Peyer's patch (tissue), 4 donors: Measurements from ENCODE around the gene MIOX. TPM values are rescaled to one million over a fixed set of nuclear protein-coding genes. Genes with fewer than 3 reads are reported as not detected.

Source experiments
- DNase-seq, 3 donors: peaks; one replicate each; pipeline ENCODE4 v3.0.0-alpha.2; 2017 to 2019
- H3K27ac ChIP-seq, 4 donors: fragments of 200-600 bp; sonication (generic); one replicate each; pipeline ENCODE4 v1.5.1; 2016 to 2019
- H3K27me3 ChIP-seq, 2 donors: fragments of 200-600 bp; sonication (generic); one replicate each; pipeline ENCODE4 v1.5.1; 2019
- H3K36me3 ChIP-seq, 3 donors: fragments of 200-600 bp; sonication (generic); one replicate each; pipeline ENCODE4 v1.5.1; 2016 to 2019
- H3K4me1 ChIP-seq, 4 donors: fragments of 200-600 bp; sonication (generic); one replicate each; pipeline ENCODE4 v1.5.1; 2016 to 2019
- H3K4me3 ChIP-seq, 4 donors: fragments of 200-600 bp; sonication (generic); 1 replicate in 3 of 4; 2 replicates in 1 of 4; pipeline ENCODE4 v1.5.1; 2016 to 2019; ENCODE audit warnings: mild to moderate bottlenecking in 1 of 4
- H3K9me3 ChIP-seq, 4 donors: fragments of 200-600 bp; sonication (generic); one replicate each; pipeline ENCODE4 v1.5.1; 2016 to 2019; ENCODE audit warnings: mild to moderate bottlenecking in 1 of 4
- POLR2A ChIP-seq, 2 donors: fragments of 450-650 bp; IDR thresholded peaks; one replicate each; pipeline ENCODE4 v1.5.1; 2017; ENCODE audit warnings: antibody characterized with exemption in 2 of 2, mild to moderate bottlenecking in 2 of 2, moderate library complexity in 2 of 2
- total RNA-seq, 4 donors: library from RNA; depleted of rRNA; stranded (reverse); fragments of >200 nt; gene quantifications; one replicate each; pipeline ENCODE4 v1.1.0, GENCODE V29; 2016
- TF ChIP-seq, protein P1 (sequence below), 6 experiments: fragments of 450-650 bp in 4 of 6; fragments of 200-600 bp in 2 of 6; sonication (generic) in 1 of 6; IDR thresholded peaks; one replicate each; pipeline ENCODE4 v1.5.1; 2017 to 2019; ENCODE audit warnings: antibody characterized with exemption in 6 of 6, mild to moderate bottlenecking in 3 of 6, moderate library complexity in 1 of 6

Gene MIOX
- total RNA-seq, 4 donors from 2014 or later = not detected

DNA sequence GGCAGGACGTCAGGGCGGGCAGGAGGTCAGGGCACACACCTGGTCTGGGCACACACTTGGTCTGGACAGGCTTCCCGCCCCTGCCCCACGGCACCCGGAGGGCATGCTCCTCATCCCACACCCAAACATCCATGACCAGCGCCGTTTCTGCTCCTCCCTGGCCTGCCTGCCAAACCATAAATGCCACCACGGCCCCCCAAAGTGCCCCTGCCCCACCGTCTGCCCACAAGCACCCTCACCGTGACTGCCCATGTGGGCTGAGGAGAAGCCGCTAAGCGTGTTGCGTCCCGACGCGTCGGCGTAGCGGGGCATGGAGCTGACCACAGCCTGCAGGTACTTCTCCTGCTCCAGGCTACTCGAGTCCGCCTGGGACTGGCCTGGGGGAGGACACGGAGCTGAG, 27.6 kb upstream of the MIOX start:
- DNase-seq = no peak
- Histone ChIP-seq H3K4me3 (no peak overlapping the region), H3K4me1 (no peaks in the 10 kb centered on the region), H3K9me3 (no peaks in the 10 kb centered on the region), H3K27me3 (no peaks in the 10 kb centered on the region), H3K27ac (no peak overlapping the region), H3K36me3 (peaks cover 0 to 99% (median 0%) of the 10 kb centered on the region in 3 donors)
- TF ChIP-seq, protein P1, sequence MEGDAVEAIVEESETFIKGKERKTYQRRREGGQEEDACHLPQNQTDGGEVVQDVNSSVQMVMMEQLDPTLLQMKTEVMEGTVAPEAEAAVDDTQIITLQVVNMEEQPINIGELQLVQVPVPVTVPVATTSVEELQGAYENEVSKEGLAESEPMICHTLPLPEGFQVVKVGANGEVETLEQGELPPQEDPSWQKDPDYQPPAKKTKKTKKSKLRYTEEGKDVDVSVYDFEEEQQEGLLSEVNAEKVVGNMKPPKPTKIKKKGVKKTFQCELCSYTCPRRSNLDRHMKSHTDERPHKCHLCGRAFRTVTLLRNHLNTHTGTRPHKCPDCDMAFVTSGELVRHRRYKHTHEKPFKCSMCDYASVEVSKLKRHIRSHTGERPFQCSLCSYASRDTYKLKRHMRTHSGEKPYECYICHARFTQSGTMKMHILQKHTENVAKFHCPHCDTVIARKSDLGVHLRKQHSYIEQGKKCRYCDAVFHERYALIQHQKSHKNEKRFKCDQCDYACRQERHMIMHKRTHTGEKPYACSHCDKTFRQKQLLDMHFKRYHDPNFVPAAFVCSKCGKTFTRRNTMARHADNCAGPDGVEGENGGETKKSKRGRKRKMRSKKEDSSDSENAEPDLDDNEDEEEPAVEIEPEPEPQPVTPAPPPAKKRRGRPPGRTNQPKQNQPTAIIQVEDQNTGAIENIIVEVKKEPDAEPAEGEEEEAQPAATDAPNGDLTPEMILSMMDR (IDR thresholded peaks at IDR 0.05) = no peak
- no peak for TF ChIP-seq POLR2A (IDR thresholded peaks at IDR 0.05)

DNA sequence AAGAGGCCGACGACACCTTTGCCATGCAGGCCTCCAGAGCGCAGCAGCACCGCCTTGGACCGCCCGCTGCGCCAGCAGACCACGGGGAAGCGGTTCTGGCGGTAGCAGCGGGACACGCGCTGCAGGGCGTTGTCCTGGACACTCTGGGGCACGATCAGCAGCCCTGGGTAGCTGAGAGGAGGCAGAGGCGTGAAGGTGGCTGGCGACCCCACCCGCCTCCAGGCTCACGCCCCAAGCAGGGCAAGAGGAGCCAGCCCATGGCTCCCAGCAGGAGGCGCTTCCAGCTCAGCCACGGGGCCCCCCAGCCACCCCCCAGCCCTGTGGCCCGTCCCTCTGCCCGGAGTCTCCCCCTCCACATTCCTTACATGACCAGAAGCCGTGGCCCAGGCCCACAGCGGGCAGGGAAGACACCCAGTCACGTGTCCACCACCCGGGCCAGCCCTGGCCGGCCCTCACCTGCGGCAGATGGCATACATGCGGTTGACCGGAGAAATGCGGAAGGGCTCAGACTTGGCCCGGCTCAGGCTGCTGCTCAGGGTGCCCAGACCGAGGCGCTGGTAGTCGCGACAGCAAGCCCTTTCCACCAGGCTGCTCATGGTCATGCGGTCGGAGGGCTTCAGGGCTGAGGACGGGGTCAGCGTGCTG, 27.0 kb upstream of the MIOX start:
- Histone ChIP-seq H3K9me3 (no peaks in the 10 kb centered on the region), H3K27me3 (no peaks in the 10 kb centered on the region), H3K27ac (no peak overlapping the region), H3K4me1 (no peaks in the 10 kb centered on the region), H3K36me3 (peaks cover 0 to 99% (median 0%) of the 10 kb centered on the region in 3 donors), H3K4me3 (no peak overlapping the region)
- TF ChIP-seq, protein P1 (IDR thresholded peaks at IDR 0.05) = no peak
- no peak for TF ChIP-seq POLR2A (IDR thresholded peaks at IDR 0.05)
- DNase-seq = no peak

DNA sequence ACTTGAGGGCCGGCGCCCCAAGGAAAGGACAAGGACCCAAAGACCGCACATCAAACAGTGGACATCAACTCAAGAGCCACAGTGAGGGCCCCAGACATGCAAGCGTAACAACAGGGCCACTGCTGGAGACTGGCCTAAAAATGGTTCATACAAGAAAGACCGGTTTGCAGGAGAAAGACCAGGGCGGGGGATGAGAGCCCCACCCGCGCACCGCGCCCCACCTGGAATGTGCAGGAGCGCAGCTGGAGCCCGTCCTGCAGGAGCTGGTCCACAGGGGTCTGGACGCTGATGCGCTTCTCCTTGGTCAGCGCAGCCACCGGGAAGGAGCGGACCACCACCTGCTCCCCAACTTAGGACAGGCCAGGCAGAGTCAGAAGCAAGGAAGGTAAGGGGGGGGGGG, 25.7 kb upstream of the MIOX start:
- Histone ChIP-seq H3K36me3 (peaks cover 0 to 99% (median 2%) of the 10 kb centered on the region in 3 donors), H3K27ac (no peak overlapping the region), H3K27me3 (no peaks in the 10 kb centered on the region), H3K4me3 (no peak overlapping the region), H3K9me3 (no peaks in the 10 kb centered on the region), H3K4me1 (no peaks in the 10 kb centered on the region)
- no peak for DNase-seq
- TF ChIP-seq POLR2A (IDR thresholded peaks at IDR 0.05) = no peak
- TF ChIP-seq, protein P1 (IDR thresholded peaks at IDR 0.05) = no peak

DNA sequence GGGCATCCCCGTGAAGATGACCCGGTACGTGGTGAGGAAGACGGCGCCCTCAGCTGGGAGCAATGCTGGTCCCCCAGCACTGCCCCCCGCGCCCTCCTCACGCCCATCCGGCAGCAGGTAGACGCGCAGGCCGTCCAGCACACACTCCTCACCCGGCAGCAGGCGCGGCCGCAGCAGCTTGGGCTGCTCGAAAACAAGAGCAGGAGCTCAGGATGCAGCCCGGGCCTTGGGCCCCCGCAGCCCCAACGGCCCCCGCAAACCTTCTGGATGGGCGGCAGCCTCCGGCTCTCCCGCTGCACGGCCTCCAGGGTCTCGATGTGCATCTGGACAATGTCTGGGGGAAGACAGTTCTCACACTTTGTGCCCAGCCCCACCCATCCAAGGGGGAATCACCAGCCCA, 25.1 kb upstream of the MIOX start:
- no peak overlapping the region for H3K4me3 ChIP-seq
- no peak for TF ChIP-seq POLR2A (IDR thresholded peaks at IDR 0.05)
- TF ChIP-seq, protein P1 (IDR thresholded peaks at IDR 0.05) = no peak
- H3K36me3 ChIP-seq = peaks cover 0 to 99% (median 2%) of the 10 kb centered on the region in 3 donors
- no peak overlapping the region for H3K27ac ChIP-seq
- no peak for DNase-seq
- H3K27me3 ChIP-seq = no peaks in the 10 kb centered on the region
- no peaks in the 10 kb centered on the region for H3K4me1 ChIP-seq
- no peaks in the 10 kb centered on the region for H3K9me3 ChIP-seq

DNA sequence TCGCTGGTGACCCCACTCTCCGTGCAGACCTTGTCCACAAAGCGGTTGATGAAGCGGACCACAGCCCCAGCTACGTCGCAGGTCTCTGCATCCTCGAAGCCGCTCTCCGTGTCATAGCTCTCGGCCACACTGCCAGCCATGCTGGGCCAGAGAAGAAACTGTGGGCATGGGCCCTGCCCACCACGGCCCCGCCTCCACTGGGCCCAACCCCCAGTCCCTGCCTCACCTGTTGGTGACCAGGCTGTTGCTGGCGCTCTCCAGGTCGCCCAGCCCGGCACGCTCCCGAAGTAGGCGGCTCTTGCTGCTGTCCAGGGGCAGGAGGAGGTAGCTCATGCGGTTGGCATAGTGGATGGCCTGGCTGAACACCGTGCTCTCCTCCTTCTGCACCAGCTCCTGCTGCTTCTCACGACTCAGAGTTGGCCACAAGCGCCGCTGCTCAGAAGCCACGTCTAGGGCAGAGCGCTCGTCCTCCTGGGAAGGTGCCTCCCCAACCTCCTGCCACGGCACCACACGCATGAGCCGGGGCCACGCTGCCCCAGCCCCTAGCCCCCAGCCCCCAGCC, 24.6 kb upstream of the MIOX start:
- Histone ChIP-seq H3K27ac (no peak overlapping the region), H3K9me3 (no peaks in the 10 kb centered on the region), H3K36me3 (peaks cover 0 to 99% (median 2%) of the 10 kb centered on the region in 3 donors), H3K4me1 (no peaks in the 10 kb centered on the region), H3K4me3 (no peak overlapping the region), H3K27me3 (no peaks in the 10 kb centered on the region)
- TF ChIP-seq, protein P1 (IDR thresholded peaks at IDR 0.05) = no peak
- no peak for TF ChIP-seq POLR2A (IDR thresholded peaks at IDR 0.05)
- DNase-seq = no peak
